RPMI7951 (cell line): ENCODE data around the gene ZNF197. TPM values are rescaled to one million over a fixed set of nuclear protein-coding genes. Genes with fewer than 3 reads are reported as not detected.
A peak's percentile ranks its signal among the peaks of the same experiment; 100 is the strongest.
"Not testable (repeated sequence)": the region's sequence is repeated elsewhere in the genome, so short reads cannot be mapped to it uniquely, and the experiment has no call there.

Experiments used
- DNase-seq: peaks from one replicate; pipeline ENCODE4 v3.0.0-alpha.2; 2012; ENCODE audit warnings: low read depth
- total RNA-seq: library from RNA; depleted of rRNA; stranded (reverse); fragments of >200 nt; shearing (Covaris generic); gene quantifications from 2 replicates; pipeline ENCODE4 v1.2.3, GENCODE V29; 2014; rRNA removed

The ZNF197 gene
- total RNA-seq, 1 experiment from 2014 or later: 11.4 TPM

DNA sequence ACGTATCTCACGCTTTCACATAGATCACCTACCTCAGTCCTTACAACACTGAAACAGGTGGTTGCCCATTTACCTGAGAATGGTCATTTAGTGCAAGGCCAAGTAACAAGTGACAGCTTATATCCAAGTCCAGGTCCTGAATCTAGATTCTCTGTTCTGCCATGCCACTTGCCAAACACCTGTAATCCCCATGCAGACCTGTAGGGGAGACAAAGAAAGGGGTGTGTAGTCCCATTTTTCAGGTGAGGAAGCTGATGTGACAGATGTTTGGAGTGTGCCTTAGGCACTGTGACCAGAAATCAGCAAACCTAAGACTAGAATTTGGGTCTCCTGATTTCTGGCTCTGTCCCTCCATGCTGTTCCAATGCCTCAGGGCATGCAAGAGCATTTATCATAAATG is 36.4 kb downstream of the ZNF197 start:
- DNase-seq: no peak

DNA sequence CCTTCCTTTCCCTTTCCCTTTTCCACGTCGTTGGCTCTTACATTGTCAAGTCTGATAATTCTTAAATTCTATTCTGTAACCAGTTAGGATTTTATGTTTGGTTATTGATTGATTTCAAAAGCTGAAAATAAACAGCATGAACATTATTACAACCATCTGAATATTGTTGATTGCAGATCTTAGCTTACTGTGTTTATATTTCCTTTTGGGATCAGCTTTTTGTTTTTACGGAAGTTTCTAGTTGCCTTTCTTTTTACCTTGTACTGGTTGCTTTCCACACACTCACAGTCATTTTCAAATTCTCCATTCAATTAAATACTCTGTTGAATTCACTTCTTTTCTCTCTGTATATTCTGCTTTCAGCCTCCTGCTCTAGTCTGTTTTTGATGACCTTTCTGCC is 40.3 kb downstream of the ZNF197 start:
- DNase-seq: no peak

DNA sequence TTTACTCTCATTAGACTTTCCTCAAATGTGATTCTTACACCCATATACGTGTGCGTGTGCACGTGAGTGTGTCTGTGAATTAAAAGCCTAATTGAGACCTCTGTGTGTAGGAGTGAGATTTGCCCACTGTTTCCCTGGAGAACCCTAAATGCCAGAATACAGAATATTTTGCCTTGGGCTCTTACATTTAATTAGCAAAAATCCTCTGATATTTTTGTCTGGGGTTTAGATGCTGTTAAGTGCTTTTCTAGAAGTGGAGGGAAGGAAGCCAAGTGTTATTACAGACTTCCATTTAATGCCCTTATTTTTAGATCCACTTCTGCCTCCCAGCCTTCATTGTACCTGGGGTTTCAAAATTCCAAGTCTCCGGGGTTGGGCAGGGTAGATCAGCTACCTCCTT is 41.5 kb downstream of the ZNF197 start:
- DNase-seq: no peak

DNA sequence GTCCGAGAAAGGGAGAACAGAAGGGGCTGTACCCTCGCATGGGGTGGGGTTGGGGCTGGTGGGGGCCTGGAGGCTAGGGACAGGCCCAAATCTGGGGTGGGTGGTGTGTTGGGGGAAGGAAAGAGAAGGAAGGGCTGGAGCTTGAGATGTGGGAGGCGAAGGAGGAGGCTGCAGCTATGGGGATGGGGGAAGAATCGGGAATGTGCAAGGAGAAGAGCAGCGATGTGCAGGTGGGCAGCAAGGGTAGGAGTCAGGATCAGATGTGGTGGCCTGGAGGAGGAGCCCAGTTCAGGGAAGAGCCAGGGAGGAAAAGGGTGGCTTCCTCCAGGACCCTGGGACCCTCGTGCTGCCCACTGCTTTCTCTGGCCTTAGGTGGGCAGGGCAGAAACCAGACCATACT is 44.9 kb downstream of the ZNF197 start:
- DNase-seq: no peak

DNA sequence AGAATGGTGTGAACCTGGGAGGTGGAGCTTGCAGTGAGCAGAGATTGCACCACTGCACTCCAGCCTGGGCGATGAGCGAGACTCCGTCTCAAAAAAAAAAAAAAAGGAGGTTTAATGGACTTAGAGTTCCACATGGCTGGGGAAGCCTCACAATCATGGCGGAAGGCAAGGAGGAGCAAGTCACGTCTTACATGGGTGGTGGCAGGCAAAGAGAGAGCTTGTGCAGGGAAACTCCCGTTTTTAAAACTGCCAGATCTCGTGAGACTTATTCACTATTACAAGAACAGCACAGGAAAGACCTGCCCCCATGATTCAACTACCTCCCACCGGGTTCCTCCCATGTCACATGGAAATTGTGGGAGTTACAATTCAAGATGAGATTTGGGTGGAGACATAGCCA is 48.6 kb downstream of the ZNF197 start:
- not testable (repeated sequence) for DNase-seq

DNA sequence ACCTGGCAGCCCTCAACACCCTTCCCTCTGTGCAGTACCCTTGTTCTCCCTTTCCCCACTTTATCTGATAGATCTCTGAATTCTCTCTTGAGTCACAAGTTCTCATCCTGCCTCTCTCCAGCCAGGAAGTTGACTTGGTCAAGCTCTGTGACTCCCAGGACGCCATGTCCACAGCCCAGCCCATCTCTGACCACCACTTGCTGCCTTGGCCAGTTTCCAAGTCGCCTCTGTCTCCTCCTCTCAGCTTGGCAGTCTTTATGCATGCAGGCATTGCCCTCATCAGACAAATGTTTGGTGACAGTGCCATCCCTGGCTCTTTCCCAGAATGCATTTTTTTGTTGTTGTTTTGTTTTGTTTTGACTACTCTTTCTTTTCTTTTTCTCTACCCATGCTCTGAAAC is 49.4 kb downstream of the ZNF197 start:
- no peak for DNase-seq

DNA sequence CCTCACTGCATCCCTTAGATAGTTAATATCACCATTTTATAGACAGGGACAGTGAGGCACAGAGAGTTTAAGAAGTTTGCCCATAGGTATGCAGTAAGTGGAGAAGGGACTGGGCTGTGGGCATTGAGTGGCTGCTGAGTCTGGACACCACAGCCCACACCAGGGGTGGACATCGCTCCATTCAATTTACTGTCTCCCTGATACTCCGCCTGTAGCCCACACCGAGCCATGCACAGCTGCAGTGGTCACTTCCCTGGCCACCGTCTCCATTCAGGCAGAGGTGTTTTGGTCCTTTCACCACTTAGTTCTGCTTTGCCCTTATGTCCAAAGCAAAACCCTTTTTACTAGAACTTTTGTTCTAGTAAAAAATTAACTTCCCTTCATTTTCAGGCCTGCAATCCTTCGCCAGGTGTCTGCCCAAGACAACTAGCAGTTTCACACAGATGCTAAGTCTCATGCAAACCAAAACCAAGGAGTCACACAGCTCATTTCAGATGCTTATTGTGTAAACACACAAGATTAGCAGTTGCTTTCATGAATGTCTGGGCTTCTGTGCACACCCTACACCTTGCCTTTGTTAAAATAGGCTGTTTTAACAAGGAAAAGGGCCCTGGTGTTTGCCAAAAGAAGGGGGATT is 53.8 kb downstream of the ZNF197 start:
- DNase-seq: no peak

DNA sequence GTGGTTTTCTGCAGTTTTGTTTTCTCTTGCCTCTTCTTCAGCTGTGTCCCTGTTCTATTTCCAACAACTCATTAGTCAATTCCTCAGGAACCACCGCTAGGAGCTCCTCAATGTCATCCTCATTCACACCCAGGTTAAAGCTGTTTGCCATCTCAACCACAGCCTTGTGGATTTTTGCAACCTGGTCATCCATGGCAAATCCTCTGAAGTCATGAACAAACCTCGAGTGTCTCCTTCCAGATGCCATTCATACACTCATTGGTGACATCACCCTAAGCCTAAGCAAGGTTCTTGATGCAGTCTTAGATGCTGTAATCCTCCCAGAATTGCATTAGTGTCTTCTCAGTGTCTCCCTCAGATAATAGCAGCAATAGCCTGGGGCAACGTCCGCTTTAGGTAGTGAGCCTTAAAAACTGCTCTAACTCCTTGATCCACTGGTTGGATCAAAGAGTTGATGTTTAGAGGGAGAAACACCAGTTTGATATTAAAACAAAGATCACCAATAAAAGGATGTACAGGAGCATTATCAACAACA is 56.2 kb downstream of the ZNF197 start:
- no peak for DNase-seq

DNA sequence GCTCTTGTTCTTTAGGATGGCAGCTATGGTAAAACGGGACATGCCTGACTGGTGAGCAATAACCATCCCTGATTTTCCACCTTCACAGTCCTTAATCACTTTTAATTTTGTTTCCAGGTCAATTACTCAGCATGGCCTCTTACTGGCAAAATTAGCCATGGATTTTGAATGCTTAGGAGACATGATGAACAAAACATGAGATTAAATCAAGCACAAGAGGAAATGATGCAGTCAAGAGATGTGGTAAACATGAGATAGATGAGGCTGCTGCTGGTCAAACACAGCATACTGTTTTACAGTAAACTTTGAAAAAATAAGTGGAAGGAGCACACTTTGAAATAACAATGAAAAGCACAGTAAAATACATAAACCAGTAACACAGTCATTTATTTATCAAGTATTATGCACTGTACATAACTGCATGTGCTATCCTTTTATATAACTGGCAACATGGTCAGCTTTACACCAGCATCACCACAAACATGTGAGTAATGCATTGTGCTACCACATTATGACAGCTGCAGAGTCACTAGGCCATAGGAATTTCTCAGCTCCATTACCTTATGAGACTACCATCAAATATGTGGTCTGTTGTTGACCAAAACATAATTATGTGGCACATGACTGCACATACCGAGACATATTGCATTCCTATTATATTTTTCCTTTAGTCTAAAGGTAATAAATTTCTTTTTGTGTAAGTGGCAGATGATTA is 57.5 kb downstream of the ZNF197 start:
- DNase-seq: peak; percentile 49

DNA sequence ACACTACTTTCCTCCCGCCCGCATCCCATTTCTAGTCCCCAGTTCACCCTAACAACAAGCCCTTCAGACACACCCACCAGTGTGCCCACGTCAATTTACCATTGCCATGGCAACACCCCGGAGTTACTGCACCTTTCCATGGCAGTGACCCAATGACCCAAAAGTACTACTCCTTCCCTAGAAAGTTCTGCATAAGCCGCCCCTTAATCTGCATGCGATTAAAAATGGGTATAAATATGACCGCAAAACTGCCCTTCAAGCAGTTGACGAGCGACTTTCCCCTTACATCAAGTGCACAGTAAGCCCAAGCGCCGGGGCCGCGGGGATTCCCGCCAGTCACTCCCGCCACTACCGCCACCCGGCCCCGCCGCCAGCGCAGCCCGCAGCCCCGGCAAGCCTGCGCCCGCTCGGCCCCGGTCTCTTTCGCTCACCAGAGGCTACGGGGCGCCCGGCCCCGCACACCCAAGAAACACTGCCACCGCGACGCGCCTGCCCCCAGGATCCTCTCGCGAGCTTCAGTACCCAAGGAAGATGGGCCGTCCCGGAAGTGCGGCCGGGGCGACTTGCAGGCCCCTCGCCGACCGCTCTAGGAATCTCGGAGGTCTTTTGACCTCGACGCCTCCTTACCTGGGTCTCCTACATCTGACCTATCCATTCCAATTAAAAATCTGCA is 60.4 kb downstream of the ZNF197 start:
- peak; percentile 89 for DNase-seq

DNA sequence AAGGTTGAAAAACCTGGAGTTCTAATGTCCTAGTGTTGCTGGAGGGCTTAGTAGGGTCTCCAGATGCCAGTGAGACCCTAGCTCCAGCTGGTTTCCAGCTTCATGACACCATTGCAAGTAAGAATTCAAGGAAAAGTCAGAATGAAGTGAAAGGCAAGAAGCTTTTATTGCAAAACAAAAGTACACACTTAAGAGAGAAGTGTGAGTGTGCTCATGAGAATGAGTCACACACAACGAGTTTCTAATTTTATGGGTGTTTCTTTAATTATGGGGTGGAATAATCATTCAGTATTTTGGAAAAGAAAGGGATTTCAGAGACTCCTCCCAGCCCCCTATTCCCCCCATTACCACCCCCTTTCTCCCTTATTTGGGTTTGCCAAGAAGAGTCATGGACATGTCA is 63.1 kb downstream of the ZNF197 start:
- no peak for DNase-seq

Other genes with a start within 250 kb of the ZNF197 start
- gene ZNF445, start 147.4 kb upstream of the ZNF197 start, total RNA-seq: 3.7 and 4.1 TPM in 2 replicates
- gene ZKSCAN7, start 69.8 kb upstream of the ZNF197 start, total RNA-seq: 3.6 and 5.8 TPM in 2 replicates
- 1.1 and 1.2 TPM in 2 replicates for gene ZNF660, start 40.1 kb upstream of the ZNF197 start, total RNA-seq
- gene ZNF35, start 23.7 kb downstream of the ZNF197 start, total RNA-seq: 0.49 and 0.84 TPM in 2 replicates
- 5.3 and 6.1 TPM in 2 replicates for gene ZNF502, start 87.6 kb downstream of the ZNF197 start, total RNA-seq
- 4.7 and 6.1 TPM in 2 replicates for gene ZNF501, start 104.6 kb downstream of the ZNF197 start, total RNA-seq
- gene KIAA1143, start 136.6 kb downstream of the ZNF197 start, total RNA-seq: 29.7 and 32.0 TPM in 2 replicates
- gene KIF15, start 136.8 kb downstream of the ZNF197 start, total RNA-seq: 30.2 and 41.2 TPM in 2 replicates
- 11.8 and 17.0 TPM in 2 replicates for gene TMEM42, start 236.9 kb downstream of the ZNF197 start, total RNA-seq
- under 0.01 TPM in 1 of 2 replicates, not detected in the other for gene TGM4, start 249.6 kb downstream of the ZNF197 start, total RNA-seq